Lower leg skin (tissue), 4 donors: ENCODE results near the gene RAPGEF2. TPM values are rescaled to one million over a fixed set of nuclear protein-coding genes. Genes with fewer than 3 reads are reported as not detected.
"Not testable (repeated sequence)": the region's sequence is repeated elsewhere in the genome, so short reads cannot be mapped to it uniquely, and the experiment has no call there.

Experiments used
- DNase-seq, 2 donors: peaks; one replicate each; pipeline ENCODE4 v3.0.0-alpha.2; 2019; ENCODE audit warnings: low spot score in 2 of 2
- H3K4me3 ChIP-seq: fragments of 200-600 bp; sonication (generic); 2 replicates; pipeline ENCODE4 v1.5.1; 2017; ENCODE audit warnings: mild to moderate bottlenecking, low read depth; ENCODE audit not compliant: poor library complexity, severe bottlenecking
- CTCF ChIP-seq, 3 donors: fragments of 450-650 bp; IDR thresholded peaks; one replicate each; pipeline ENCODE4 v1.5.1; 2016; ENCODE audit warnings: antibody characterized with exemption in 3 of 3, mild to moderate bottlenecking in 3 of 3, moderate library complexity in 2 of 3
- POLR2A ChIP-seq, 2 donors: fragments of 450-650 bp; IDR thresholded peaks; one replicate each; pipeline ENCODE4 v1.6.1; 2016 to 2017; ENCODE audit warnings: antibody characterized with exemption in 2 of 2, mild to moderate bottlenecking in 1 of 2, moderate library complexity in 1 of 2
- WGBS, 2 donors: methylation state at CpG; one replicate each; pipeline ENCODE4 v1.1.5; 2018; 5-methylcytosine and 5-hydroxymethylcytosine counted together
- intact Hi-C: fragments of 100-400 bp; cut with DNase I; formaldehyde crosslinking; loops from one replicate; pipeline ENCODE4 v1.15.0; 2023; ENCODE audit warnings: low total_unique reads
- total RNA-seq, 4 donors: library from RNA; depleted of rRNA; stranded (reverse); fragments of >200 nt; gene quantifications; one replicate each; pipeline ENCODE4 v1.1.0, GENCODE V29; 2016

The RAPGEF2 gene
- total RNA-seq, 4 donors from 2014 or later = 38.3 to 51.7 (median 40.4) TPM

- WGBS, 2 donors = 43 to 46% methylated on average over 3 of the region's 3 CpGs
- no peak for DNase-seq
- TF ChIP-seq CTCF (IDR thresholded peaks at IDR 0.05) (no peak), POLR2A (IDR thresholded peaks at IDR 0.05) (no peak)
- intact Hi-C loops = no loop called here
- no peak overlapping the region for H3K4me3 ChIP-seq
These were observed 33.0 kb upstream of the RAPGEF2 start for GRCh38 chr4:159069922-159070321.

GRCh38 chr4:159070742-159071141 lies 32.1 kb upstream of the RAPGEF2 start:
- DNase-seq = no peak
- no peak for TF ChIP-seq POLR2A (IDR thresholded peaks at IDR 0.05)
- TF ChIP-seq CTCF (IDR thresholded peaks at IDR 0.05) = no peak
- no peak overlapping the region for H3K4me3 ChIP-seq
- intact Hi-C loops = no loop called here
- 59 to 66% methylated on average over 4 of the region's 4 CpGs for WGBS, 2 donors

GRCh38 chr4:159071178-159071968 lies 31.5 kb upstream of the RAPGEF2 start:
- 30 to 31% methylated on average over 1 of the region's 1 CpG for WGBS, 2 donors
- no peak overlapping the region for H3K4me3 ChIP-seq
- intact Hi-C loops = no loop called here
- DNase-seq = no peak
- no peak for TF ChIP-seq CTCF (IDR thresholded peaks at IDR 0.05)
- no peak for TF ChIP-seq POLR2A (IDR thresholded peaks at IDR 0.05)

GRCh38 chr4:159071969-159072765 lies 30.7 kb upstream of the RAPGEF2 start:
- WGBS, 2 donors = 95 to 97% methylated on average over 6 of the region's 6 CpGs
- DNase-seq = no peak
- no peak overlapping the region for H3K4me3 ChIP-seq
- intact Hi-C loops = no loop called here
- TF ChIP-seq POLR2A (IDR thresholded peaks at IDR 0.05) (no peak), CTCF (IDR thresholded peaks at IDR 0.05) (no peak)

GRCh38 chr4:159075531-159075932 lies 27.3 kb upstream of the RAPGEF2 start:
- H3K4me3 ChIP-seq = no peak overlapping the region
- WGBS, 2 donors = 44 to 49% methylated on average over 3 of the region's 3 CpGs
- DNase-seq = no peak
- intact Hi-C loops = no loop called here
- TF ChIP-seq CTCF (IDR thresholded peaks at IDR 0.05) (no peak), POLR2A (IDR thresholded peaks at IDR 0.05) (no peak)

GRCh38 chr4:159077018-159077417 lies 25.9 kb upstream of the RAPGEF2 start:
- WGBS, 2 donors = 95 to 96% methylated on average over 13 of the region's 13 CpGs
- DNase-seq, intact Hi-C loops, H3K4me3 ChIP-seq: not testable (repeated sequence)
